Left lung (tissue), 10 donors: ENCODE measurements around the gene DCBLD2. TPM values are rescaled to one million over a fixed set of nuclear protein-coding genes. Genes with fewer than 3 reads are reported as not detected.

Source experiments
- ATAC-seq: fragments of 200-7000 bp; cut with Tn5 transposase; one replicate; pipeline ENCODE4 v1.9.1; 2020; ENCODE audit warnings: moderate library complexity
- DNase-seq, 4 donors: peaks; one replicate each; pipeline ENCODE4 v3.0.0-alpha.2; 2013 to 2020
- H3K27ac ChIP-seq, 2 donors: fragments of 200-600 bp; sonication (generic) in 1 of 2; one replicate each; pipeline versions ENCODE4 v1.5.0 to v1.8.0; 2020 to 2021
- H3K27me3 ChIP-seq, 2 donors: fragments of 200-600 bp; sonication (generic) in 1 of 2; one replicate each; pipeline versions ENCODE4 v1.5.0 to v1.8.0; 2020 to 2021
- H3K36me3 ChIP-seq, 2 donors: fragments of 200-600 bp; sonication (generic) in 1 of 2; one replicate each; pipeline versions ENCODE4 v1.5.0 to v1.8.0; 2020 to 2021
- H3K4me1 ChIP-seq, 2 donors: fragments of 200-600 bp; one replicate each; pipeline ENCODE4 v1.8.0; 2021
- H3K4me3 ChIP-seq, 2 donors: fragments of 200-600 bp; sonication (generic) in 1 of 2; one replicate each; pipeline versions ENCODE4 v1.5.0 to v1.8.0; 2020 to 2021; ENCODE audit warnings: mild to moderate bottlenecking in 1 of 2
- H3K9me3 ChIP-seq, 2 donors: fragments of 200-600 bp; sonication (generic) in 1 of 2; one replicate each; pipeline versions ENCODE4 v1.5.0 to v1.8.0; 2020 to 2021
- intact Hi-C, 2 donors: fragments of 100-400 bp; cut with DNase I; formaldehyde crosslinking; loops; one replicate each; pipeline versions ENCODE4 v1.11.2 to v1.14.2; 2022
- polyA plus RNA-seq, 6 donors: library from polyadenylated mRNA; unstranded; fragments of 120-200 nt; gene quantifications; one replicate each; pipeline ENCODE4 v1.2.1, GENCODE V29; 2013; ENCODE audit not compliant: insufficient read length in 6 of 6
- total RNA-seq, 2 donors: library from RNA; stranded (reverse); fragmentation: NEBNext Ultra II Directional; extraction: Animal tissue kit (Norgen Biotek cat#: 25700); gene quantifications; one replicate each; pipeline ENCODE4 v1.2.1, GENCODE V29; 2021
- TF ChIP-seq, protein P1 (sequence below), 2 donors: fragments of 200-600 bp; sonication (generic) in 1 of 2; IDR thresholded peaks; one replicate each; pipeline versions ENCODE4 v1.5.0 to v1.8.0; 2021; ENCODE audit warnings: antibody characterized with exemption in 2 of 2
- donor health status: DM: no; HTN: yes; CAD: no.
- donor health status: DM: no; HTN: no; CAD: no.

The DCBLD2 gene
- total and polyA plus RNA-seq, 8 donors: 44.8 to 92.4 (median 69.3) TPM

DNA sequence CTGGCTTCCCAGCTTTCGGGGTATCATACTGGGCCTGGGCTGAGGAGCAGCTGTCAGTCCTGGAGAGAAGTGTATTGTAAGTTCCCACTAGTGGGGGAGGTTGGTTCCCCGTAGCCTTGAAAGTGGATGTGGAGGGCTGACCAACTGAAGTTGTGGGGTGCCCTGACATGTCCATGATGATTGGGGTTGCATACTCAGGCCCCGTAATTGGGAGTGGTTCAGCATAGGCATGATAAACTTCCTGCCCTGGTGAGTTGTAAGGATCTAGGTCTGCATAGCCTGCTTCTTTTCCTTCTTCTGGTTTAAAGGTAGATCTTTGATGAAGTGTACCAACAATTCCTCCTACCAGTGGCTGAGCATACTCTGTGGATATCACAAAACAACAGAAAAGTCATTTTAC is 102.0 kb downstream of the DCBLD2 start:
- TF ChIP-seq, protein P1, sequence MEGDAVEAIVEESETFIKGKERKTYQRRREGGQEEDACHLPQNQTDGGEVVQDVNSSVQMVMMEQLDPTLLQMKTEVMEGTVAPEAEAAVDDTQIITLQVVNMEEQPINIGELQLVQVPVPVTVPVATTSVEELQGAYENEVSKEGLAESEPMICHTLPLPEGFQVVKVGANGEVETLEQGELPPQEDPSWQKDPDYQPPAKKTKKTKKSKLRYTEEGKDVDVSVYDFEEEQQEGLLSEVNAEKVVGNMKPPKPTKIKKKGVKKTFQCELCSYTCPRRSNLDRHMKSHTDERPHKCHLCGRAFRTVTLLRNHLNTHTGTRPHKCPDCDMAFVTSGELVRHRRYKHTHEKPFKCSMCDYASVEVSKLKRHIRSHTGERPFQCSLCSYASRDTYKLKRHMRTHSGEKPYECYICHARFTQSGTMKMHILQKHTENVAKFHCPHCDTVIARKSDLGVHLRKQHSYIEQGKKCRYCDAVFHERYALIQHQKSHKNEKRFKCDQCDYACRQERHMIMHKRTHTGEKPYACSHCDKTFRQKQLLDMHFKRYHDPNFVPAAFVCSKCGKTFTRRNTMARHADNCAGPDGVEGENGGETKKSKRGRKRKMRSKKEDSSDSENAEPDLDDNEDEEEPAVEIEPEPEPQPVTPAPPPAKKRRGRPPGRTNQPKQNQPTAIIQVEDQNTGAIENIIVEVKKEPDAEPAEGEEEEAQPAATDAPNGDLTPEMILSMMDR (IDR thresholded peaks at IDR 0.05): no peak
- Histone ChIP-seq H3K4me3 (no peak overlapping the region), H3K4me1 (no peaks in the 10 kb centered on the region), H3K9me3 (no peaks in the 10 kb centered on the region), H3K27ac (no peak overlapping the region), H3K27me3 (no peaks in the 10 kb centered on the region), H3K36me3 (peaks cover 0 to 26% of the 10 kb centered on the region in 2 donors)
- no peak for DNase-seq
- intact Hi-C loops: no loop called here
- ATAC-seq: no peak

DNA sequence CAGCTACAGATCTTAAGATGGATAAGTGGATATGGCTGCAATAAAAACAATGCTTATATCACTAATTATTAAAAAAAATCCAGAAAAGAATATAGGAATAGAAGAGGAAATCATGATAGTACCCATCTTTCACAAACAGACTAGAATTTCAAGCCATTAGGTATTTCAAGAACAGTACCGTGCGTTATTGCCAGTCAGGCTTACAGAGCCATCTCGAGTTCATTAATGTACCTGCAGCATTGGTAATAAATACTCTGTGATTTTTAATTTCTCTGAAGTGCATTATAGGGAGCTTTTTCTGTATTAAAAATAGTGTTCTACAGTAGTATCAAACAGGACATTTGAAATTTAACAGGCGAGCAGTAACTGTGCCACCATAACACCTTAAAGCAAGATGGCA is 102.7 kb downstream of the DCBLD2 start:
- no peak for ATAC-seq
- peaks cover 0 to 28% of the 10 kb centered on the region in 2 donors for H3K36me3 ChIP-seq
- no peaks in the 10 kb centered on the region for H3K9me3 ChIP-seq
- H3K4me3 ChIP-seq: no peak overlapping the region
- no peaks in the 10 kb centered on the region for H3K4me1 ChIP-seq
- TF ChIP-seq, protein P1 (IDR thresholded peaks at IDR 0.05): no peak
- H3K27ac ChIP-seq: no peak overlapping the region
- no peaks in the 10 kb centered on the region for H3K27me3 ChIP-seq
- intact Hi-C loops: no loop called here
- DNase-seq: no peak

GRCh38 chr3:98797905-98798304 is 103.6 kb downstream of the DCBLD2 start:
- ATAC-seq: no peak

GRCh38 chr3:98796334-98796733 is 105.2 kb downstream of the DCBLD2 start:
- DNase-seq: no peak
- no peaks in the 10 kb centered on the region for H3K4me1 ChIP-seq
- no peak for ATAC-seq
- no peak overlapping the region for H3K4me3 ChIP-seq
- peaks cover 0 to 28% of the 10 kb centered on the region in 2 donors for H3K36me3 ChIP-seq
- intact Hi-C loops: no loop called here
- H3K9me3 ChIP-seq: no peaks in the 10 kb centered on the region
- TF ChIP-seq, protein P1 (IDR thresholded peaks at IDR 0.05): no peak
- no peak overlapping the region for H3K27ac ChIP-seq
- no peaks in the 10 kb centered on the region for H3K27me3 ChIP-seq

More at GRCh38 chr3:98797905-98798304, 103.6 kb downstream of the DCBLD2 start:
- no peak for DNase-seq
- Histone ChIP-seq H3K4me1 (no peaks in the 10 kb centered on the region), H3K36me3 (peaks cover 0 to 28% of the 10 kb centered on the region in 2 donors), H3K4me3 (no peak overlapping the region), H3K27me3 (no peaks in the 10 kb centered on the region), H3K9me3 (no peaks in the 10 kb centered on the region), H3K27ac (no peak overlapping the region)
- intact Hi-C loops: no loop called here
- TF ChIP-seq, protein P1 (IDR thresholded peaks at IDR 0.05): no peak

DNA sequence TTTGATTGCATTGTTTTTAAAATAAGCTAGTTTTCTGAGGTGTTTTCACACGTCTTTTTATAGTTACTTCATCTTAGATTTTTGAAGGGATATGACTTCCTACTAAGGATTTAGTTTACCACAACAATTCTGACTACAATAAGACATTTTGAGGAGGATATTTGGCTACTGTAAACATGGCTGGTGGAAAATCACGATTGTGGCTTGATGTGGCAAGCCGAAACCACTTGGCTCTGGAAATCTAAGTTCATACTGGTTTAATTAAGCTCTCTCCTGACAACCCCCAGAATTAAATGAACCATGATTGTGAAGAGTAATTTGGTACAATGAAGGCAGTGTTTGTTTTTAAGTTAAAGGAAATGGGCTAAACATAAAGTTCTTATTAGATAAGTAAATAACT is 107.5 kb downstream of the DCBLD2 start:
- Histone ChIP-seq H3K36me3 (peaks cover 0 to 20% of the 10 kb centered on the region in 2 donors), H3K27me3 (no peaks in the 10 kb centered on the region), H3K4me3 (no peak overlapping the region), H3K9me3 (no peaks in the 10 kb centered on the region), H3K4me1 (no peaks in the 10 kb centered on the region), H3K27ac (no peak overlapping the region)
- TF ChIP-seq, protein P1 (IDR thresholded peaks at IDR 0.05): no peak
- DNase-seq (no peak), ATAC-seq (no peak)
- intact Hi-C loops: no loop called here
